K562 (cell line): Measurements from ENCODE around the gene TCEANC2. TPM values are rescaled to one million over a fixed set of nuclear protein-coding genes. Genes with fewer than 3 reads are reported as not detected.

Experiments used
- ATF6 ChIP-seq: sonication (generic); formaldehyde crosslinking; IDR thresholded peaks from 2 replicates; pipeline ENCODE4 v1.4.0; 2020; ENCODE audit warnings: mild to moderate bottlenecking, missing genetic modification reagents
- CREM ChIP-seq: IDR thresholded peaks from 2 replicates; pipeline ENCODE4 v1.6.1; 2014; ENCODE audit warnings: antibody characterized with exemption, low read depth
- HBP1 ChIP-seq: fragments of 450-650 bp; formaldehyde crosslinking; IDR thresholded peaks from 2 replicates; pipeline ENCODE4 v1.4.0; 2022; ENCODE audit warnings: missing genetic modification characterization
- HDAC1 ChIP-seq, 2 experiments: fragments of 450-650 bp; IDR thresholded peaks; 2 replicates each; pipeline ENCODE4 v1.6.1; 2016 to 2017; ENCODE audit warnings: inconsistent platforms in 1 of 2, mild to moderate bottlenecking in 1 of 2, moderate library complexity in 1 of 2
- HDAC3 ChIP-seq: fragments of 450-650 bp; IDR thresholded peaks from 2 replicates; pipeline ENCODE4 v1.6.1; 2018; ENCODE audit warnings: borderline replicate concordance, mild to moderate bottlenecking, moderate library complexity; ENCODE audit not compliant: partially characterized antibody
- KDM5B ChIP-seq: fragments of 200-600 bp; sonication (generic); IDR thresholded peaks from 2 replicates; pipeline ENCODE4 v1.6.1; 2012; ENCODE audit warnings: low read depth, mild to moderate bottlenecking, moderate library complexity, low read length, control low read depth, inconsistent platforms; ENCODE audit not compliant: insufficient replicate concordance
- MAX ChIP-seq: sonication (generic); formaldehyde crosslinking; IDR thresholded peaks from 2 replicates; pipeline ENCODE4 v1.9.0; 2022; ENCODE audit warnings: mild to moderate bottlenecking, missing genetic modification reagents
- MBD2 ChIP-seq: sonication (generic); IDR thresholded peaks from 2 replicates; pipeline ENCODE4 v1.6.1; 2016; ENCODE audit warnings: low read depth, borderline replicate concordance
- NEUROD1 ChIP-seq: fragments of 150-350 bp; IDR thresholded peaks from 2 replicates; pipeline ENCODE4 v1.6.1; 2014; ENCODE audit warnings: borderline replicate concordance, low read length, low read depth; ENCODE audit not compliant: partially characterized antibody
- POLR3A ChIP-seq: IDR thresholded peaks from 2 replicates; pipeline ENCODE4 v1.6.1; 2011; ENCODE audit warnings: borderline replicate concordance, mild to moderate bottlenecking, moderate library complexity; ENCODE audit not compliant: insufficient read length, insufficient read depth; ENCODE audit errors: extremely low read depth
- POLR3G ChIP-seq: IDR thresholded peaks from 2 replicates; pipeline ENCODE4 v1.6.1; 2011; ENCODE audit not compliant: insufficient read length, insufficient replicate concordance; ENCODE audit errors: extremely low read depth
- SP2 ChIP-seq: IDR thresholded peaks from 2 replicates; pipeline ENCODE4 v1.6.1; 2011; ENCODE audit warnings: mild to moderate bottlenecking, low read depth, low read length, moderate library complexity; ENCODE audit not compliant: poor library complexity, severe bottlenecking; ENCODE audit errors: extremely low read depth
- UBTF ChIP-seq, 2 experiments: IDR thresholded peaks; 2 replicates each; pipeline ENCODE4 v1.6.1; 2012; ENCODE audit warnings: improper control_type of control experiment in 2 of 2, low read depth in 2 of 2, low read length in 2 of 2, borderline replicate concordance in 1 of 2
- ZBTB17 ChIP-seq: fragments of 450-650 bp; formaldehyde crosslinking; IDR thresholded peaks from 2 replicates; pipeline ENCODE4 v1.4.0; 2020; ENCODE audit warnings: mild to moderate bottlenecking
- ZNF280B ChIP-seq: fragments of 250-450 bp; sonication (Bioruptor Pico); IDR thresholded peaks from 2 replicates; pipeline ENCODE4 v1.5.1; 2021; ENCODE audit warnings: mild to moderate bottlenecking
- polyA plus RNA-seq, 8 experiments: library from polyadenylated mRNA; depleted of rRNA in 4 of 8; stranded (reverse) in 5 of 8; unstranded in 3 of 8; fragments of >200 nt; fragmentation: Nextera tagmentation in 2 of 8; fragmentation: Illumina TruSeq in 1 of 8; extraction: Ambion mirVana in 2 of 8; extraction: Trizol in 1 of 8; gene quantifications; 2 replicates each; pipeline versions ENCODE4 v1.2.1 to v1.2.3, GENCODE V29; 2011 to 2014; ENCODE audit warnings: inconsistent platforms in 1 of 8, missing spikeins in 1 of 8
- total RNA-seq, 7 experiments: library from RNA; depleted of rRNA in 6 of 7; stranded (reverse); fragments of >200 nt in 6 of 7; fragmentation: Illumina TruSeq in 2 of 7; extraction: Trizol in 2 of 7; gene quantifications; 2 replicates each; pipeline versions ENCODE4 v1.2.1 to v1.2.3, GENCODE V29; 2011 to 2021; ENCODE audit warnings: low replicate concordance in 1 of 7

The TCEANC2 gene
- total and polyA plus RNA-seq, 9 of the 15 experiments (the other 6 are each of a cell fraction or from before 2014, with no cell fraction given) = 3.3 to 10.2 (median 7.0) TPM

GRCh38 chr1:54052934-54053744 lies at the start of gene TCEANC2, which contains the start of gene TMEM59 (continued):
- TF ChIP-seq POLR3G = no peak
- TF ChIP-seq HBP1 (CRISPR knock-in tag) = no peak
- TF ChIP-seq ZNF280B (CRISPR knock-in tag) = no peak
- TF ChIP-seq UBTF (IDR thresholded peaks at IDR 0.05; ENCODE audit: borderline replicate concordance in 1 of 2, low read depth in 2 of 2, low read length in 2 of 2) = peak in 1 of 2 experiments; percentile 36; a peak in 1 of 4 replicates
- TF ChIP-seq ZBTB17 (CRISPR knock-in tag) = peak; percentile 53; the same call in 1 of the 2 replicates
- TF ChIP-seq POLR3A = no peak
- TF ChIP-seq HDAC3 = peak; percentile 98
- TF ChIP-seq NEUROD1 = peak; percentile 16
- peak; percentile 94 for TF ChIP-seq MBD2
- TF ChIP-seq SP2 = no peak
- peak in 1 of 2 experiments; percentile 64; a peak in 2 of 4 replicates for TF ChIP-seq HDAC1 (IDR thresholded peaks at IDR 0.05)
- TF ChIP-seq KDM5B = peak; percentile 85
- TF ChIP-seq MAX (CRISPR knock-in tag) = peak; percentile 73
- peak; percentile 94 for TF ChIP-seq CREM
- no peak for TF ChIP-seq ATF6 (CRISPR knock-in tag)
